Ishikawa (cell line): ENCODE measurements around the gene NCOA5.

ENCODE experiments used
- CEBPB ChIP-seq: IDR thresholded peaks from 2 replicates; pipeline ENCODE4 v1.6.1; 2012
- EP300 ChIP-seq: IDR thresholded peaks from 2 replicates; pipeline ENCODE4 v1.6.1; 2012; ENCODE audit warnings: borderline replicate concordance
- MAX ChIP-seq: IDR thresholded peaks from 2 replicates; pipeline ENCODE4 v1.6.1; 2012
- RAD21 ChIP-seq: IDR thresholded peaks from 2 replicates; pipeline ENCODE4 v1.6.1; 2012; ENCODE audit warnings: low read depth
- TAF1 ChIP-seq: IDR thresholded peaks from 2 replicates; pipeline ENCODE4 v1.6.1; 2012; ENCODE audit warnings: low read depth, mild to moderate bottlenecking
- TEAD4 ChIP-seq: IDR thresholded peaks from 2 replicates; pipeline ENCODE4 v1.6.1; 2012
- USF1 ChIP-seq: IDR thresholded peaks from 2 replicates; pipeline ENCODE4 v1.6.1; 2012
- YY1 ChIP-seq: IDR thresholded peaks from 2 replicates; pipeline ENCODE4 v1.6.1; 2012; ENCODE audit warnings: low read depth
- ZBTB7A ChIP-seq: IDR thresholded peaks from 2 replicates; pipeline ENCODE4 v1.6.1; 2012; ENCODE audit warnings: low read depth
- TF ChIP-seq, protein P1 (sequence below): IDR thresholded peaks from 2 replicates; pipeline ENCODE4 v1.6.1; 2012; ENCODE audit warnings: low read depth, mild to moderate bottlenecking

DNA sequence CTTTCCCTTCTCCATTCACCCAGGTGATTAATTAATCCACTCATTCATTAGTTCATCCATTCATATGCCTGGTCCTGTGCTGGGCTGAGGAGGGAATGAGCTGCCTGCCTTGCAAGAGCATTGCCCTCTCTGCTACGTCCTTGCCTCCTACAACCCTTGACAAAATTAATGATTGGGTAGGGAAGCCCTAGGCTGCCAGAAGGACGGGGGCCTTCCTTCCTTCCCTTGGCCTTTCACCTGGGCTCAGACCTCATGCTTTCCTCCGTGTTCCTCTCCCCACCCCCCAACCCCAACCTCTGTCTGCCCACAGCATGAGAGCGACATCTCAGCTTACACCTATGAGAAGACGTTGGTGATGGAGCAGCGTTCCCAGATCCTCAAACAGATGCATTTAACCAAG, 35.2 kb downstream of the NCOA5 start:
- no peak for TF ChIP-seq EP300
- TF ChIP-seq TAF1 = no peak
- no peak for TF ChIP-seq YY1
- TF ChIP-seq, protein P1, sequence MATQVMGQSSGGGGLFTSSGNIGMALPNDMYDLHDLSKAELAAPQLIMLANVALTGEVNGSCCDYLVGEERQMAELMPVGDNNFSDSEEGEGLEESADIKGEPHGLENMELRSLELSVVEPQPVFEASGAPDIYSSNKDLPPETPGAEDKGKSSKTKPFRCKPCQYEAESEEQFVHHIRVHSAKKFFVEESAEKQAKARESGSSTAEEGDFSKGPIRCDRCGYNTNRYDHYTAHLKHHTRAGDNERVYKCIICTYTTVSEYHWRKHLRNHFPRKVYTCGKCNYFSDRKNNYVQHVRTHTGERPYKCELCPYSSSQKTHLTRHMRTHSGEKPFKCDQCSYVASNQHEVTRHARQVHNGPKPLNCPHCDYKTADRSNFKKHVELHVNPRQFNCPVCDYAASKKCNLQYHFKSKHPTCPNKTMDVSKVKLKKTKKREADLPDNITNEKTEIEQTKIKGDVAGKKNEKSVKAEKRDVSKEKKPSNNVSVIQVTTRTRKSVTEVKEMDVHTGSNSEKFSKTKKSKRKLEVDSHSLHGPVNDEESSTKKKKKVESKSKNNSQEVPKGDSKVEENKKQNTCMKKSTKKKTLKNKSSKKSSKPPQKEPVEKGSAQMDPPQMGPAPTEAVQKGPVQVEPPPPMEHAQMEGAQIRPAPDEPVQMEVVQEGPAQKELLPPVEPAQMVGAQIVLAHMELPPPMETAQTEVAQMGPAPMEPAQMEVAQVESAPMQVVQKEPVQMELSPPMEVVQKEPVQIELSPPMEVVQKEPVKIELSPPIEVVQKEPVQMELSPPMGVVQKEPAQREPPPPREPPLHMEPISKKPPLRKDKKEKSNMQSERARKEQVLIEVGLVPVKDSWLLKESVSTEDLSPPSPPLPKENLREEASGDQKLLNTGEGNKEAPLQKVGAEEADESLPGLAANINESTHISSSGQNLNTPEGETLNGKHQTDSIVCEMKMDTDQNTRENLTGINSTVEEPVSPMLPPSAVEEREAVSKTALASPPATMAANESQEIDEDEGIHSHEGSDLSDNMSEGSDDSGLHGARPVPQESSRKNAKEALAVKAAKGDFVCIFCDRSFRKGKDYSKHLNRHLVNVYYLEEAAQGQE = no peak
- no peak for TF ChIP-seq TEAD4
- TF ChIP-seq RAD21 = no peak
- TF ChIP-seq ZBTB7A = no peak
- no peak for TF ChIP-seq MAX
- TF ChIP-seq CEBPB = no peak
- TF ChIP-seq USF1 = no peak
